ENCODE measurements around the gene DNAJB9.

DNAJB9 gene

DNA sequence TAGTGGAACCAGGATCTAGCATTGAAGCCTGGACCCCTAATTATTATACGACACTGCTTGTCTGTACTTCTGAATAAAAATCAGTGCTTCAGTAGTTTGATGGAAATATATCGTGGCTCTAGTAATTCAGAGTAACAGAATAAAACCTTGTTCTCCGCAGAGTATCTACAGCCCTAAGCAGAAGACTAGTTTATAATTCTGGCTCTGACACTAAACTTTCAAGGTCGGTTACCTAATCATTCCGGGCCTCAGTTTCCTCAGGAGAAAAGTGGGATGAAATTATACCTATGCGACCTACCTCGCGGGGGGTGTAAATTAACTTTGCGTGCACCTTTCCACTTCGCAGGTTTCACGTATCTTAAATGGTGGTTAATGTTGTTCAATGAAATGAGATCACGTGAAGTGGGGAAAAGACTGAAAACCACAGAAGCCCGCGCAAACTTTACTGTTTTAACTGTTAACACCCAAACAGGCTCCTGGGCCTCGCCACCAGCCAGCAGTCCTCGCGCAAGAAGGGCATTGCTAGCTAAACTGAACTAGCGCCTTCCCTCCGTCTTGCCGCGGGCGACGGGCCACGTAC lies 783 bp upstream of the DNAJB9 start:
- DNase-seq: peak in 1 of 56 donors; percentile 61

DNA sequence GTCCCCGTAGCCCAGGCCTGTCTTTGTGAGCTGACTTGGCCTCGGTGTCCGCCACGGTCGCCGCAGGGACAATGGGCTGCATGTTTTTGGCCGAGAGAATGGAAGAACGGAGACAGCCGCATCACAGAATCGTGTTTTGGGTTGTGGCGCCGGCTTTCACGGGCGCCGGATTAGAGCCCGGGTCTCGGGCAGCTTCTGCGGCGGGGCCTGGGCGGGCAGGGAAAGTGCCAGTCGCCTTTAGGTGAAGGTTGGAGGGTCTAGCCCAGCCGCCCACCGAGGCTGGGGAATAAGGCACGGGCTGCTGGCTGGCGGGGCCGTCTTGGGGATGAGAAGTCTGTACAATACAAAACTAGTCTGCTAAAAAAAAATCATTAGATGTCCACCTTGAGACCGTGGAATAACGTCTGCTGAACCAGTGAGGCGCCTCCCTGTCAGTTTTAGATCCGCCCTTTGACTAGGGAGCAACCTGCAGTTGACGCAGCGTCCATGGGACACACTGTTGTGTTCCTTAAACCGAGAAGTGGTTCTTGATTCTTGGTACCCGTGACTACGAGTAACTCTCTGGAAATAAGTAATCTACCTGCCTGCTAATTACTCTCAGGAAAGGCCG lies 577 bp downstream of the DNAJB9 start:
- DNase-seq: peak in 23 of 56 donors; percentile 14 to 64 (median 38)

DNA sequence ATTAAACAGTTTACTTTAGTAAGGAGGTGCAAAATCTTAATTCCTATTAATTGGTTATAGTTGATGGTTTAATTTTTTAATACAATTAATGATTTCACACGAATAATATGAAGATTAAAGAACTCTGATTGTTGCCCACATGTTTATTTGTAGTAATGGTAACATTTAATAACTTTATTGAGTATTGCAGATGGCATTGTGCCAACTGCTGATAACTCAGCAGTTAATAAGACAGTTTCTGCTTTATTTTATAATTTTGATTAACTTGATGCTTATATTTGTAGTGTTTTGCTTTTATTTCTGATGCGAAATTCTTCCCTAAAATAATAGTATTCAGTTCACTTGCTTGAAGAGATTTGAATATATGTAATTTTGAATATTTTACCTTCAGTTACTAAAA lies 2.8 kb downstream of the DNAJB9 start:
- DNase-seq: no peak

DNA sequence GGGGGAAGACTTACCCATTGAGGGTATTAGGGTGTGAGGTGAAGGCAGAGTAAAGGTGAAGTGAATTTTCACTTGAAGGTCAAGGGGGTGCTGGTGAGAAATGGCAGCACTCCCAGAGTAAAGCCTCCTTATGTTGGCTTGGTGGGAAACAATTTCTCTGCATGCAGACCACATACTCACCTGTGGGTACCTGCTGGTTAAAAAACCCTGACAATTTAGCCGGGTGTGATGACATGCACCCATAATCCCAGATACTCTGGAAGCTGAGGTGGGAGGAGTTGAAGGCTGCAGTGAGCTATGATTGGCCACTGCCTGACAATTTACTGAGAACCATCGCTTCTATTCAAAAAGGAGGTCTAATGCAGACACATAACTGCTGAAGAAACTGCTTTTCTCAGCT lies 5.5 kb downstream of the DNAJB9 start:
- DNase-seq: no peak

DNA sequence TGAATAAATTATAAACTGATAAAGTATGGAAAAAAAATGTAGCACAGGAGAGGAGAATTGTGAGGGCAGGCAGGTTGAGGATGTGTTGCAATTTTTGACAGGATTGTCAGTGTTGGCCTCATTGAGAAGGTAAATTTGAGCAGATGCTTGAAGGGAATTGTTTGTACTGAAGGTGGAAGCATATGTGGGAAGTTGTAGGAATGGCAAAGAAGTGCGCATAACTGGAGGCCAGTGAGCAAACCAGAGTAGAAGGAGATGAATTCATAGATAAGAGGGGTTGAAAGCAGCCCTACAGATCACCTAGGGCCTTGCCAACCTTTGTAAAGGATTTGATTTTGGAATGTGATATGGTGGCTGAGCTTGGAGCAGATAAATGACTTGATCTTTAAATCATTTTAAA lies 6.4 kb downstream of the DNAJB9 start:
- DNase-seq: no peak

DNA sequence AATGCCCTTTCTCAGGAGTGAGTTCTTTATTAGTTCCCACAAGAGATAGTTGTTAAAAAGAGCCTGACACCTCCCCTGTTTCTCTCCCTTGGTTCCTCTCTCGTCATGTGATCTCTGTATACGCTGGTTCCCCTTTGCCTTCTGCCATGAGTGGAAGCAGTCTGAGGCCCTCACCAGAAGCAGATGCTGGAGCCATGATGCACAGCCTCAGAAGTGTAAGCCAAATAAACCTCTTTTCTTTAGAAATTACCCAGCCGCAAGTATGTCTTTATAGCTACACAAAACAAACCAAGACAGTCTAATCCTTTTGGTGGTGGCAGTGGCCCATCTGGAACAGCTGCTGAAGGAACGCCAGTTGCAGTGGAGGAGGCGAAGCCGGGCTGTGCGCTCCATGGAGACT lies 9.3 kb downstream of the DNAJB9 start:
- no peak for DNase-seq

DNA sequence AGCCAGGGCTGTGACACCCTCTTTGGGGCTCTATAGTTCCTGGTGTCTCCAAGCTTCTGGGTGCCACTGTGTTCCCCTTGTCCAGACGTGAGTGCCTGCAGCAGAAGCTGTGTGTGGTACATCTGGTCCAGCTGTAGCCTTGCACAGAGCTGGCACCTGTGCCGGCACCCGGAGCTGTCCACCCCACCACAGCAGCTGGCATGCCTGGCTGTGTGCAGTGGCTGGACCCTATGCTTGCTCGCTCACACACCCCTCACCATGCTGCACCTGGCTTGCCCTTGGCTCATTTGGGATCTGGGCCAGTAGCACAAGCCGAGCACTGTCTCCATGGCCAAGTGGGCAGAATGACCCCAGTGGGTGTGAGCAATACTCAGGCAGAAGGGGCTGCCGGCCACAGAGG lies 10.6 kb downstream of the DNAJB9 start:
- no peak for DNase-seq

DNA sequence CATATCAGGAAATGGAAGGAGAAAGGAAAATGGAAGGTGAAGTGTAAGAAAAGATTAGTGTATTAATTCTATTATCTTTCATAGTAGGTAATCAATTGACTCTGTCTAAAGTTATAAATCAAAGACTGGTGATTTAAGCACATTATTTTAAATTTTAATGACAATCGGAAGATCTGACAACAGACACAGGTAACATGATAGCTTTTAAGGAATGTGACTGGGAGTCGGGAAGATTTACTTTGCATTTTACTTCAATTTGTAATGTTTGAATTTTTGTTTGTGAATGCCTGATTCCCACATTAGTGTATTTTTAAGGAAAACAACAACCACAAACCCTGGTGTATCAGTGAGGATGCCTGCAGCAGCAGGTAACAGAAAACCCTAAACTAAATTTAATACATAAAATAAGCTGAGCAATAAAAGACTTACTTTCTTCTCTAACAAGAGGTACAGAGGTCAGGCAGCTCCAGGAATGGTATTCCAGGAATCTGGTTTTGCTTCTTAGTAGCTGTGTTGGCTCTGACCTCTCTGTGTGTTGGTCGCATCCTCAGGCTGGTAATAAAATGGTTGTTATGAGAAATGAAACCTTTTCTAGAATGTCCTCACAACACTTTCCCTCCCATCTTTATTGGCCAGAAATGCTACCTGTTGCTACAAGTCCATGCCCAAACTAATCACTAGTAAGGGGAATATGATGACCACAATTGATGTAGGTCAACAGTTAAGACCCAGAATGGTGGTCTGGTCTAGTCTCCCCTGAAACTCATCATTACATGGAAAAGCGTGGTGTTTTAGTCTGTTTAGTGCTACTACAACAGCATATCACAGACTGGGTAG lies 12.2 kb downstream of the DNAJB9 start:
- DNase-seq: no peak

DNA sequence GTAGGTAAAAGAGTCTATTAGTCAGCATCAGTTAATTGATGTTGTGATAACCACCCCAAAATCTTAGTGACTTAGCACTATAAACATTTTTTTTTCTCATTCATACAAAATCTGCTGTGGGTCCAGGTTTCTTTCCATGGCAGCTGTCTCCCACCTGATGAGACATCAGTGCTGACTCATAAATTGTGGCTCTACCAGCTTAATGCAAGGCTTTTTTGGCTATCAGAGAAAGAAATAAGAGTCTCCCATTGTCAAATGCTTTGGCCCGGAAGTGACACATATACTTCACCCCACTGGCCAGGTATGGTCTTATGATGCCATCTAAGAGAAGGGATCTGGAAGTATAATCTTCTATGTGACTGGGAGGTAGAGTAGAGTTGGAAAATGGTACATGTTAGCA lies 14.5 kb downstream of the DNAJB9 start:
- DNase-seq: no peak

DNA sequence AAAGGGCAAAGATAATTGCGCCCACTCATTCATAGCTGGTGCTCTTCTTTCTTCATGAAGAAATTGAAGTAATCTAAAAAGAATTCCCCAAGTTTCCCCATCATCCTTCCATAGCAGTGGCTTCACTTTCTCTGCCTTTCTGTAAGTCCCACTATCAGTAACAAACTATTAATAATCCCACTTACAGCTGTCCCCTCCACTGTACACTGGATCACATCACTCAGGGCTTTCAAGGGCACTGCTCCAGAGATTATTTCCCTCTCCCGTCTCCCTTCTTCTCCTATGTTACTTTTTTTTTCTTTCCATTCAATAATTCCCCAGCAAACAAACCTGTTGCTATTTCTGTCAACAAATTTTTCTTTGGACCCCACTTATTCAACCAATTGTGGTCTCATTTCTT lies 16.2 kb downstream of the DNAJB9 start:
- no peak for DNase-seq

DNA sequence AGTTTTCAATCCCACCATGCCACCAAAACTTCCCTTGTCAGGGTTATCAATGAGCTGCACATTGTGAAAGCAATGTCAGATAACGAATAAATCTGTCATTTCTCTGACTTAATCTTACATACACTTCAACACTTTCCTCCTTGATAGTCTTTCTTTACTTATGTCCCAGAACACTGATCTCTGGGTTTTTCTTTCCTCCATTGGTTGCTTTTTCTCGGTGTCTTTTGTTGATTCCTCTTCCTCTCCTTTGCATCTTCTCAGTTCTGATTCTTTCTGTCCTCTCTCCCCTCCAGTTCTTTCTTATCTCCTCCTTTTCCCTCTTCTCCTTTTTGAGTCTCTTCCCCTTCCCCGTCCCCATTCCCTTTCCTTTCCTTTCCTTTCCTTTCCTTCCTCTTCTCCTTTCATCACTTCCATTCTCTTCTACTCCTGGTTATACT lies 16.6 kb downstream of the DNAJB9 start:
- no peak for DNase-seq

DNA sequence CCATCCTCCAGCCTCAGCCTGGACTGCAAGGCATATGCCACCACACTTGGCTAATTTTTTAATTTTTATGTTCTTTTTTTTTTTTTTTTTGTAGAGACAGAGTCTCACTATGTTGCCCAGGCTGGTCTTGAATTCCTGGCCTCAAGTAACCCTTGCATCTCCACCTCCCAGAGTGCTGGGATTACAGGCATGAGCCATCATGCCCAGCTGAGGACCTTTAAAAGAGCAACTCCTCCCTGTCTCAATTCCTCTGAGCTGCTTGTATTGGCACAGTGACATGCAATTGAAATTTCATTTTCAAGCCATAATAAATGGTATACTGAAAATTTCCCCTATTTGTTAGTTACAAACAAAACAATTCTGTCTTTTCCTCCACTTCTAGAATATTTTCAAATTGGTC lies 19.5 kb downstream of the DNAJB9 start:
- no peak for DNase-seq

DNA sequence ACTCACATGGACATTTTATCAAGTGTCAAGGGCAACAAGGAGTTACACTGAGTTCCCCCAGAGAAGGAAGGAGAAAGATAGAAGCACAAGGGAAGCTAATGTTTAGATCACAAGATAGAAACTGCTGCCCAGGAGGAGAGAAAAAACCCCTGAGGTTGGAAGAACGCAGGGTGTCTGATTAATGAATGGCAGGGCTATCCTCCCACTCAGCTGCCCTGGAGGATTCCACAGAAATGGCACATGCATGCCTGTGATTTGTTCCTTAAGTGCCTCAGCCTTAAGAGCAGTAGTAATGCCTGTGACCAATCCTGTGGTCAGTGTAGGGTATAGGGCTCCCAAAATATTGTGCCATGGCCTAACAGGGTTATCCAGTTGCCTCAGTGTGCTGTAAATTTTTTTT lies 20.2 kb downstream of the DNAJB9 start:
- no peak for DNase-seq

DNA sequence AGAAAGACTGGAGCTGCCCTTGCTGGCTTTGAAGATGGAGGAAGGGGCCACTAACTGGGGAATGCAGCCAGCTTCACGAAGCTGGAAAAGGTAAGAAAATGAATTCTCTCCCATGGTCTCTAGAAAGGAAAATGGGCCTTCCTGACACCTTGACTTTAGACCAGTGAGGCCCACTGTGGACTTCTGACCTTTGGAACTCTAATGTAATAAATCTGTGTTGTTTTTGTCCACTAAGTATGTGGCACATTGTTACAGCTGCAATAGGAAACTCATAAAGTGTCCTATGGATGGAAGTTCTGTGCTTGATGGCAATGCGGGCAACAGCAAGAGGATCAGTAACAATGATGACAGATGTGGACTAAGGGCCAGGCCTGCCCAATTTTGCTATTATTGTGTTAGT lies 20.9 kb downstream of the DNAJB9 start:
- no peak for DNase-seq

DNA sequence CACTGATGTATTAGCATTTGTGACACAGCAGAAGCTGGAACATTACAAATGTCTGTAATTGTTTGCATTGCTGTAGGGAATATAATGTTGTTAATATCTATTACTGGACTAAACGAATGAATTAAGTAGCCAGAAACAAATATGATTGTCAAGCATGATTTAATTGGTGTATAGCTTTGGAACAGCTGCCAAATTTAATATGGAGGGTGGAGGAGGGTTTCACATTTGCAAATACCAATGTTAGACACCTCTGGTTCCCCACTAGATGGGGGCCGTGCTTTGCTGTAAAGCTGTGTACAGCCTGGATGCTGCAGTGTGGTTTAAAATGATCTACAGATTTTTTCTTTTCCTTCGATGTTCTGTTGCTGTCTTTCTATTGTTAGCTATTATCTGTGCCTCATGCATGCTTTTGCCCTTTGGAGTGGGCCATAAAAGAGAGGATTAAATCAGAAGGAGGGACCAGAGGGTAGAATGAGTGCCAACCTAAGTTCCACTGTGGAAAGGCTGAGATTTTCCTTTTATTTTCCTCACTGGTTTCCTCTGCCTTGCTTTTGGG lies 23.1 kb downstream of the DNAJB9 start:
- DNase-seq: peak in 23 of 56 donors; percentile 2 to 60 (median 29)

DNA sequence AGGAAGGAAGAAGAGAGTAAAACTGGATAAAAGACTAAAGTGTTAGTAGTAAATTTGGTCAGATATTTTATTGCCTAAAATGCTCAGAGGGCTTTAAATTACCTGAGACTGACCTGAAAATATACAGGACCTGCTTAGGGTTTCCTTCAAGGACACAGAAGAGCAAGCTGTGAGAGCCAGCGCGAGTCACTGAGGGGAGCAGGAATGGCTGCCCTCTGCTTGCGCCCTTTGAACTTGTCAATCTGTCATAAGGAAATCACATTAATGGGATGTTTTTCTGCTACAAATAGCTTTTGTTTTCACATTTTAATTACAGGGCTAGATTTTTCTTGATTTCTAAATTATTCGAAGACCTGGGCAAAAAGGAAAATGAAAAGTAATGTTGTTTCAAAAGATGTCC lies 26.9 kb downstream of the DNAJB9 start:
- DNase-seq: no peak

DNA sequence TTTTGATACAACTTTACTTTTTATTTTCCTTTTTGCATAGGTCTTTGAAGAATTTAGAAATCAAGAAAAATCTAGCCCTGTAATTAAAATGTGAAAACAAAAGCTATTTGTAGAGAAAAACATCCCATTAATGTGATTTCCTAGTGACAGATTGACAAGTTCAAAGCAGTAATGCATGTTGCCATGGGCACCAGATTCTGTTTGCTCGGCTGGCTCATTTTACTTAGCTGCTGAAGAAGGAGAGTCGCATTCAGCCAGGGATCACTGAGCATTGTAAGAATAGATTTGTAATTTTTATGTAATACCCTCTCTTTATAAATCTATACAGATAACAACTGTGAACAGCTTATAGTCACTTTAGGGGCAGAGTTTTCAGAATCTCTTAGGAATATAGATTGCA lies 28.5 kb downstream of the DNAJB9 start:
- DNase-seq: peak in 15 of 56 donors; percentile 1 to 41 (median 11)

DNA sequence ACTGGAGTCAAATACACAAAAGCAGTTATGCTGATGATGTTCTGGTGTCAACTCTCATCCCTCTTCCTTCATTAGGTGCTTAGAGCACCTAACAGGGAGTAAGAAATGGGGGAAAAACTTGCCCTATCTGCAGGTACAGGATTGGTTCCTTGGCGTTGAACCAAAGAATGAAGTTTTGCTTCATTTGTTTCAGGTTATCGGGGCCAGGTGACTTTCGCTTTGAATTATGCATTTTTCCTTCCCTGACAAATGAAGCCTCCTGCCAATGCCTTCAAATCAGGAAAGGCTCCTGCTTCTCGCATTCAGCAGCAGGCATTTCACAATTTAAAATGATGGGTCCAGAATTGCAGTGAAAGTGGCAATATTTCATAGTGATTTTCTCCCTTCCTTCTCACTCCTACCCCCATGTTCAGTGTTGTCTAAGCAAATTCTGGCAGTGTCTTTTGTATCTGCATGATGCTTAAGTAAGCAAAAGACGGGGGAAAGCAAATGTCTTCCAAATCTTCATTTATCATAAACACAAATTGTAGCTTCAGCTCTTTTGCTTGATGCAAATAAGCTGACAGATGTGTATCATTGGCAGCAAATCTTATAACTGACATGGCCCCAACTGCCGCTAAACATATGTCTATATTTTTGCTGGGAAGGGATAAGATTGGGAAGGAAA lies 29.4 kb downstream of the DNAJB9 start:
- DNase-seq: no peak

DNA sequence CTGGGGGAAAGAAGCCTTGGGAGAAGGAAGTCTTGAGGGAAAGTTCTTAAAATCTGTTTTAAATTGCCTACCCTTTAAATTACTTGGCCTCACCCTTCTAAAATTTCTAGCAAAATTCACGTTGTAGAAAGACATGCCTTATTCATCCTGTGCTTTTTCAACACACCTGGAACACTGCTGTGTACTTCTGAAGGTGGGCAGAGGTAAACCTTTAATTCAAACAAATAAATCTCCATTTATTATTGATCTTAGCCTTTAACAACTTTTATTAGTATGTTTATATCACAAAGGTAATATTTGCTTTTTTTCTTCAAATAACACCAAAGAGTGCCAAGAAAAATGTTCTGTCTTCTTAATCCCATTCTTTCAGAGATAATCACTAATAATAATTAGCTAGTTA lies 30.7 kb downstream of the DNAJB9 start:
- DNase-seq: no peak

DNA sequence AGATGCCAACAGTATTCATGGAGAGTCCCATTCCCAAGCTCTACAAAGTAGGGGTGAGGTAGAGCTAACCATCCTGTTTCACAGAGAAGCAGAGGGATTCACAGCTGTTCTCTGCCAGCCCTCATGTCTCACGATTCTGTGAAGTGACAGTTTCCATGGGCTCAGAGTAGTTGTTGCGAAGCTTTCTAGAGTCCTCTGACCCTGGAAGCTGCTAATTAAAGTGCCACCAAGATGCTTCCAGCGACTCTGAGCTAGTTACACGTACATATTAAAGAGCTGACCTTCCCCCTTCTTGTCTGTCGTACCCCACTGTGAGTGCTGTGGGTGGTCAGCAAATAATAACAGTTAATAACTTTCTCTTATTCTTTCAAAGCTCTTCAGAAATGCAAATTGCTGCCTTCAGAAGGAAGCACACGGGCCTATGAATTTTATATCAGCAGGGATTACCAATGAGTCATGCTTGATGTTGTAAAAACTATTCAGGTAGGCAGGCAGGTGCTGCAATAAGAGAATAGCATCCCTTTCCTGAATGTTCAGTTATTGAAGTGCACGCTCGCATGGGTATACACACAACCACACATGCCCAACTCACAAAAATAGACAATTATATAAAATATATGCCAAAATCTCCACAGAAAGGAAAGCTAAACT lies 34.1 kb downstream of the DNAJB9 start:
- no peak for DNase-seq

Measured in amygdala (tissue), 56 donors.